Measurements from ENCODE around the gene WWOX. TPM values are rescaled to one million over a fixed set of nuclear protein-coding genes. Genes with fewer than 3 reads are reported as not detected.

WWOX gene
- total RNA-seq, 1 donor, result 8.2 TPM

- no peak overlapping the region for H3K4me3 ChIP-seq (ENCODE audit: low read depth, low read length)
- DNase-seq (ENCODE audit: low read depth), result no peak
Observed at GRCh38 chr16:78606545-78606944, 507.1 kb downstream of the WWOX start.

GRCh38 chr16:78607022-78607421, 507.6 kb downstream of the WWOX start:
- no peak overlapping the region for H3K4me3 ChIP-seq (ENCODE audit: low read depth, low read length)
- no peak for DNase-seq (ENCODE audit: low read depth)
- TF ChIP-seq CTCF (IDR thresholded peaks at IDR 0.05; ENCODE audit: insufficient read depth, low read depth, low read length), result no peak

More at GRCh38 chr16:78606545-78606944, 507.1 kb downstream of the WWOX start:
- no peak for TF ChIP-seq CTCF (IDR thresholded peaks at IDR 0.05; ENCODE audit: insufficient read depth, low read depth, low read length)

GRCh38 chr16:78607465-78607864, 508.0 kb downstream of the WWOX start:
- TF ChIP-seq CTCF (IDR thresholded peaks at IDR 0.05; ENCODE audit: insufficient read depth, low read depth, low read length), result no peak
- DNase-seq (ENCODE audit: low read depth), result peak; percentile 60
- H3K4me3 ChIP-seq (ENCODE audit: low read depth, low read length), result no peak overlapping the region

- TF ChIP-seq CTCF (IDR thresholded peaks at IDR 0.05; ENCODE audit: insufficient read depth, low read depth, low read length), result no peak
- peak; percentile 30 for DNase-seq (ENCODE audit: low read depth)
- H3K4me3 ChIP-seq (ENCODE audit: low read depth, low read length), result no peak overlapping the region
Observed at GRCh38 chr16:78608305-78608776, 508.9 kb downstream of the WWOX start.

DNA sequence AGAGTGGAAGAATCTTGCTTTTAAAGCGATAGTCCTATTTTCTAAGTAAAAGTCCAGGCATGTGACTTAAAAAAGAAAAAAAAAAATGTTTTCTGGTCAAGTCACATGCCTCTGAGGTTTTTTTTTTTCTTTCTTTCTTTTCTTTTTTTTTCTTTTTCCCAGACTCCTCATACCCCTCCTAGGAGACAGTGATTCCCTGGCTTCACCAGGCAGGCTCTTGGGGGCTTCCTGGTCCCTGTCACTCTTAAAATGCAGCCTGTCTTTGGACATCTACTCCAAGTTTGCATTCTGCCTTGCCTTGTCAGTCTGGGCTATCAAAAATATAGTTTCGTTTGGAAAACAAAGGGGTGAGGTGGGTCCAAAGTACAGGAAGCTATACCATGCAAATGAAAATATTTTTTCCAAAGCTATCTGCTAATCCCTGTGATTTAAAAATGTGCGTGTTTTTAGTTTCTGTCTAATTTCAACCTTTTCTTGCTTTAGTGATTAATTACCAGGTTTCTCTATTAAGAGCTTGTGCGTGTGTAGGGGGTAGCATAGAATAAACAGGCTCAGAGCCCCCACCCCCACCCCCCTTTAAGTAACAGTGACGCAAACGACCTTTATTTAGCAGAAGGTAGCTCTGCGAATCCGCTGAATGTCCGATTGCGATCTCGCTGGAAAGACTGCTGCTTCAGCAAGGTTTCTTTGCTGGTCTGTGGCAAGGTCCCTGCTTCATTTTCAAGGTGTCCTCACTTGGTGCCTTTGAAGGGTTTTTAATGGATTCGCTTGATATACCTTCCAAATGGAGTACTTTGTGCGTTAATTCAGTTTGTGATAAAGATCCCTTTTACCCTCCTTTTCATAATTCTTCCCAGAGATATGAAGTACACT, 510.2 kb downstream of the WWOX start:
- DNase-seq (ENCODE audit: low read depth), result no peak
- no peak overlapping the region for H3K4me3 ChIP-seq (ENCODE audit: low read depth, low read length)
- no peak for TF ChIP-seq CTCF (IDR thresholded peaks at IDR 0.05; ENCODE audit: insufficient read depth, low read depth, low read length)

- no peak for TF ChIP-seq CTCF (IDR thresholded peaks at IDR 0.05; ENCODE audit: insufficient read depth, low read depth, low read length)
- DNase-seq (ENCODE audit: low read depth), result no peak
- no peak overlapping the region for H3K4me3 ChIP-seq (ENCODE audit: low read depth, low read length)
Observed at GRCh38 chr16:78611318-78611717, 511.9 kb downstream of the WWOX start.
